CD1c-positive myeloid dendritic cell (primary cell): ENCODE data around the gene ATP6V1F.
"Not testable (repeated sequence)": the region's sequence is repeated elsewhere in the genome, so short reads cannot be mapped to it uniquely, and the experiment has no call there.

ENCODE experiments used
- DNase-seq: peaks from one replicate; pipeline ENCODE4 v3.0.0-alpha.2; 2016; ENCODE audit errors: extremely low spot score

The ATP6V1F gene

DNA sequence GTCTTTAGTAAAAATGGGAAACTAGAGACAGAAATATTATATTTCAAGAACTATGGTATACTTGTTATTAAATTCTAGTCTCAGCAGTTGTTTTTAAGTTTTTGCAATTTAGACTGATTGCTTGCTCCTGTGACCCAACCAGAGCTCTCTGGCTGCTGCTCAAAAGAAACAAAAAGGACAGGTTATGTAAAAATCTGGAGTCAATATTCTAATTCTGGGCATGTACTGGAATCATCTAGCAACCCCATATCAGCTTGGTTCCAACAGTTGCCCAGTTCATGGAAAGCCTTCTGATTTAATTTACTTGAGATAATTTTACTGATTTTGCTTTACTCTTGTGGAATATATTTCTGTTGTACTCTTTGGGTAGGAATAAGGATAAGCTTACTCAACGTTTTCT, 37.6 kb downstream of the ATP6V1F start:
- DNase-seq = no peak

GRCh38 chr7:128902761-128903585, 40.3 kb downstream of the ATP6V1F start:
- no peak for DNase-seq

GRCh38 chr7:128903621-128904361, 41.1 kb downstream of the ATP6V1F start:
- DNase-seq = no peak

- DNase-seq = peak; percentile 78
Observed at GRCh38 chr7:128904381-128905197, 41.9 kb downstream of the ATP6V1F start.

- no peak for DNase-seq
Observed at GRCh38 chr7:128906001-128906765, 43.5 kb downstream of the ATP6V1F start.

- no peak for DNase-seq
Observed at GRCh38 chr7:128906766-128907559, 44.3 kb downstream of the ATP6V1F start.

GRCh38 chr7:128908750-128909624, 46.3 kb downstream of the ATP6V1F start:
- DNase-seq = no peak

- no peak for DNase-seq
Observed at GRCh38 chr7:128909625-128910568, 47.2 kb downstream of the ATP6V1F start.

DNA sequence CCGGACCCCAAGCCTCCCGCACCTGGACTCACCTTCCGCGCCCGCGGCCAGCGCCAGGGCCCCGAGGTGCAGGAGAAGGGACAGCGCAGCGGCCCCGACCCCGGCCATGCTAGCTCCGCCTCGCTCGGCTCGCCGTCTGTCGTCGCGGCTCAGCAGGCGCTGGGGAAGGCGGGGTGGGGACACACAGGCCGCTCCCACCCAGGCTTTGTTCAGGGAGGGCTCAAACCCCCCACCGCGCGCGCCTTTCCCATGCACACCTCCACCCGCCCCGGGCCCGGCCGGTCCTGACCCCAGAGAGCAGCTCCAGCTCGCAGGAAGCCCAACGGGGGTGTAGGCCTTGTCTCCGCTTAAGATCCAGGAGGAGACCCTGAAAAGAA, 47.9 kb downstream of the ATP6V1F start, which contains the start of gene KCP:
Gene KCP, minus strand, starts transcription at position 141 of the 377 bp plus-strand sequence. Its CDS starts 33 bp downstream, at position 108.
- no peak for DNase-seq

DNA sequence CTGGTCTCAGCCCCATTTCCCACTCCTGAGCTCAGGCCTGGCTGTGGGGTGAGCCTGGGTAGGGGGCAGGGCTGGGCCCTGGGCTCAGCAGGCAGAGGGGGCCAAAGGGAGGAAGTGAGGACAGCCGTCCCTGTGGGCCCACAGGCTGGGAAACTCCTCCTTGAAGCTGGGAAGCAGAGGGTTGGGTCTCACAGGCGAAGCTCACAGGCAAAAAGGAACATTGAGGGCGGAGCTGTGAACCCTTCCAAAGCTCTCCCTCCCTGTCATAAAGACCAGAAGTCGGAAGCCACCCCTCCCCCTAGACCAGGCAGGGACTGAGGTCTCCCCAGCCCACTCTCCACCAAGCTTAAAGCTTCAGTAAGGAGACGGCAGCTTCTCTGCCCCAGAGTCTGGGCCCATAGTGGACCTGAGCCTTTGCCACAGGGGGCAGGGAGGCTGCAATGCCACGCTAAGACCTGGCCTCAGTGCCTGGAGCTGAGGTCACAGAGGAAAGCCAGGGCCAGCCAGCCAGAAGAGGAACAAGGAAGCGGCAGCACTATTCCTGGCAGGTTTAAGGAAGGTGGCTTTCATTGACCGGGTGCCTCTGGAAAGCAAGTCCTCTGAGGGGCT, 48.9 kb downstream of the ATP6V1F start:
- DNase-seq = peak; percentile 54

DNA sequence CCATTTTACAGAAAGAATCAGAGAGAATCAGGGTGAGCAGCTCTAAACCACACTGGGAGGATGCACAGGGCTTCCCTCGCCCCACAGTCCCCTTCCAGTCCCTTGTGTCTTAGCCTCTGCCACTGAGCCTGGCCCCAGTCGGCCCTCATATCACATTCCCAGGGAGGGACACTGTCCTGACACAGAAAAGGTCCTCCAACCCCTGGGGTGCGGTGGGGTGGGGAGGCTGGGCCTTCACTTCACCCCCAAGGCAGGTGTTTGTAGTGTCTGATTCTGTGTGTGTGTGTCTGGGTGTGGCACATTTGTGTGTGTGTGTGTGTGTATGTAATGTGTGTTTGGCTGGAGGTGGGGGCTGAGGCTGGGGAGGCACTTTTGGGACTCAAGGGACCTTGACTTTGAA, 49.6 kb downstream of the ATP6V1F start:
- DNase-seq = no peak

- DNase-seq = not testable (repeated sequence)
Observed at GRCh38 chr7:128912709-128913495, 50.2 kb downstream of the ATP6V1F start.

DNA sequence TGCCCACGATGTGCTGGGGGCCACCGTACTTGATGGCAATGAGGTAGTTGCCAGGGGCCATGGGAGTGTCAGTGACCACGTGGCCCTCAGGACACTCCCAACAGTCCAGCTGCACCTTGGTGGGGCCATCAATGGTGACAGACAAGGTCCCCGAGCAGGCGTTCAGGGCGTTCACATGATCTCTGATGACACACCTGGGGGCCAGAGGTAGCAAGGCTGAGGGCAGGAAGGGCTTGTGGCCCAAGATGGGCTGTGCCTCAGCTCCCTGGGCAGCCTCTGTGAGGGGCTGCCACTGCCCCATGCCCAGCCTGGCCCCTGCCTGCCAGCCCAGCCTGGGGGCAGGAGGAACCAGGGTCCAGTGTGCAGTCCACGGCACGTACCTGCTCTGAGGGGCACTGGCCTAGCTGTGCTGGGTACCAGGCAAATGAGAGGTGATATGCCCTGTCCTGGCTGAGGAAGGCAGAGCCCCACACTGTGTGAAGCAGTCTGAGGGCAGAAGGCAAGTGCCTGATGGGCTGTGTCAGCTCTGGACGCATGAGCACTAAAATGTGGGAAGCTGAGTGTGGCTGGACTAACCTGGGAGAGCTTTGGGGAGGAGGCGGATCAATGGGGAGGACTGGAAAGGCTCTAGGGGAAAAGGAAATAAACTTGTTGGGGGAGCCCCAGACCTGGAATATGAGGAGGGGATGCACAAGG, 51.4 kb downstream of the ATP6V1F start:
- DNase-seq = no peak

GRCh38 chr7:128914566-128915151, 52.0 kb downstream of the ATP6V1F start:
- no peak for DNase-seq

DNA sequence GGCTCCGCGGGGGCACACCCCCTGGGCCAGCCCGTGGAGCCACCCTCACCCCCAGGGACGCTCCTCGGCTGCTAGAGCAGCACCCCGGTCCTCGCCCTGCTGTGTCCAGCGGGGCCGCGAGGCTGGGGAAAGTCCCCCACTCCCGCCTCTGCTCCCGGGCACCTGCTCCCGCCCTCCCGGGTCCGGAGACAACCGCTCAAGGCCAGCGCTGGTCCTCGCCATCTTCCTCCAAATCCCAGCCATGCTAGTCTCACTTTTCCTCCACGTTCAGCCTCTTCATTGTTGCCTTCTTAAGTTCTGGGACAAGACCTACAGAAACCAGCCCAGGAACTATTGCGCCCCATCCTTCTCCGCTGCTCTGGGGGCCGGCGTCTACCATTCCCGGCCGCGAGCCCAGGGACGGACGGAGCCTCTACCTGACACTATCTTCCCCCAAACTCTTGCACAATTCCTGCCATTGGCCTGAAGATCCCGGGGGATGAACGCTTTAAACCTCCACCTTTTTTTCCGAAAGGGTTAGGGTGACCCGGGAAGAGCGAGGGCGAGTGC, 52.7 kb downstream of the ATP6V1F start:
- no peak for DNase-seq
